Activated CD8-positive, alpha-beta T cell treated with anti-CD3 and anti-CD28 coated beads for 36 hours (primary cell): Measurements from ENCODE around the gene AIFM1. TPM values are rescaled to one million over a fixed set of nuclear protein-coding genes. Genes with fewer than 3 reads are reported as not detected.

Experiments used
- ATAC-seq: fragments of 200-7000 bp; cut with Tn5 transposase; one replicate; pipeline ENCODE4 v1.10.0; 2021; ENCODE audit warnings: mild to moderate bottlenecking, moderate library complexity
- CTCF ChIA-PET: fragments of 350-600 bp; sonication (Branson Sonifier 250); formaldehyde crosslinking; loops from one replicate; lab custom pipeline; 2021; ENCODE audit warnings: antibody characterized with exemption; lab: Charles Lee
- POLR2A ChIA-PET: fragments of 350-600 bp; sonication (Branson Sonifier 250); formaldehyde crosslinking; loops from one replicate; lab custom pipeline; 2021; ENCODE audit warnings: antibody characterized with exemption; lab: Charles Lee
- DNase-seq: peaks from one replicate; pipeline ENCODE4 v3.0.0-alpha.2; 2020
- H3K27ac Mint-ChIP-seq: one replicate; pipeline ENCODE4 v1.8.0; 2021; ENCODE audit warnings: mild to moderate bottlenecking, mixed read lengths
- H3K27me3 Mint-ChIP-seq: one replicate; pipeline ENCODE4 v1.8.0; 2021; ENCODE audit warnings: mixed read lengths
- H3K36me3 Mint-ChIP-seq: one replicate; pipeline ENCODE4 v1.8.0; 2021; ENCODE audit warnings: low read depth, mixed read lengths
- H3K4me1 Mint-ChIP-seq: one replicate; pipeline ENCODE4 v1.8.0; 2021; ENCODE audit warnings: low read depth, mixed read lengths
- H3K4me3 Mint-ChIP-seq: one replicate; pipeline ENCODE4 v1.8.0; 2021; ENCODE audit warnings: mild to moderate bottlenecking, moderate library complexity, mixed read lengths
- H3K9me3 Mint-ChIP-seq: one replicate; pipeline ENCODE4 v1.8.0; 2021; ENCODE audit warnings: mixed read lengths
- intact Hi-C: fragments of 100-400 bp; cut with micrococcal nuclease; formaldehyde crosslinking; loops from one replicate; pipeline ENCODE4 v1.10.0; 2022
- total RNA-seq, 2 experiments: library from RNA; stranded (reverse); gene quantifications; one replicate each; pipeline ENCODE4 v1.2.3, GENCODE V29; 2021
- TF ChIP-seq, protein P1 (sequence below): fragments of 200-600 bp; IDR thresholded peaks from one replicate; pipeline ENCODE4 v1.8.0; 2022; ENCODE audit warnings: antibody characterized with exemption, mild to moderate bottlenecking

The AIFM1 gene
- total RNA-seq, 2 experiments from 2014 or later: 51.5 to 54.3 TPM

DNA sequence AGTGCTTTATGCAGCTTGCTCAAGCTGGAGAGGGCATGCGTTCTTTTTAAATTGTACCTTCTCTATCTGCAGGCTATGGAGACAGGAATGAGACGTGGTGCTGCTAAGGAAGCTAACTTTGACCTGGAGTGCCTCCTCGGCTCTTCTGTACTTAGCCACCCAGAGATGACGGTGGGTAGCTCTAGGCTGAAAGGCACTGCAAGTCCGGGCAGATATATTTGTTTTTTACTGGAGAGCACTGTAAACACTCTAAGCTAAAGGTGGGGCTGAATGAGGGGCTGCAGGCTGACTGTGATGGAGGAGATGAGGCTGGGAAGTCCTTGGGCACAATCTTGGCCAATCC is 67.5 kb downstream of the AIFM1 start:
- CTCF ChIA-PET: interaction anchor here (1.5 to 2.1 kb wide), 2 partner anchors 18 to 21 kb away, joined by 3 to 14 read pairs; no protein-coding TSS in a partner anchor
- H3K27me3 Mint-ChIP-seq: no peaks in the 10 kb centered on the region
- DNase-seq (no peak), ATAC-seq (peak; percentile 14)
- peak overlapping the region; percentile 81 for H3K27ac Mint-ChIP-seq
- no peaks in the 10 kb centered on the region for H3K36me3 Mint-ChIP-seq
- no peaks in the 10 kb centered on the region for H3K9me3 Mint-ChIP-seq
- no peak overlapping the region for H3K4me3 Mint-ChIP-seq
- intact Hi-C loops: no loop called here
- H3K4me1 Mint-ChIP-seq: peaks cover 66% of the 10 kb centered on the region
- TF ChIP-seq, protein P1, sequence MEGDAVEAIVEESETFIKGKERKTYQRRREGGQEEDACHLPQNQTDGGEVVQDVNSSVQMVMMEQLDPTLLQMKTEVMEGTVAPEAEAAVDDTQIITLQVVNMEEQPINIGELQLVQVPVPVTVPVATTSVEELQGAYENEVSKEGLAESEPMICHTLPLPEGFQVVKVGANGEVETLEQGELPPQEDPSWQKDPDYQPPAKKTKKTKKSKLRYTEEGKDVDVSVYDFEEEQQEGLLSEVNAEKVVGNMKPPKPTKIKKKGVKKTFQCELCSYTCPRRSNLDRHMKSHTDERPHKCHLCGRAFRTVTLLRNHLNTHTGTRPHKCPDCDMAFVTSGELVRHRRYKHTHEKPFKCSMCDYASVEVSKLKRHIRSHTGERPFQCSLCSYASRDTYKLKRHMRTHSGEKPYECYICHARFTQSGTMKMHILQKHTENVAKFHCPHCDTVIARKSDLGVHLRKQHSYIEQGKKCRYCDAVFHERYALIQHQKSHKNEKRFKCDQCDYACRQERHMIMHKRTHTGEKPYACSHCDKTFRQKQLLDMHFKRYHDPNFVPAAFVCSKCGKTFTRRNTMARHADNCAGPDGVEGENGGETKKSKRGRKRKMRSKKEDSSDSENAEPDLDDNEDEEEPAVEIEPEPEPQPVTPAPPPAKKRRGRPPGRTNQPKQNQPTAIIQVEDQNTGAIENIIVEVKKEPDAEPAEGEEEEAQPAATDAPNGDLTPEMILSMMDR: no peak
- POLR2A ChIA-PET: interaction anchor here (0.7 to 1.0 kb wide), 4 partner anchors 8 to 241 kb away, joined by 3 read pairs; partner anchors contain the start of gene SLC25A14

DNA sequence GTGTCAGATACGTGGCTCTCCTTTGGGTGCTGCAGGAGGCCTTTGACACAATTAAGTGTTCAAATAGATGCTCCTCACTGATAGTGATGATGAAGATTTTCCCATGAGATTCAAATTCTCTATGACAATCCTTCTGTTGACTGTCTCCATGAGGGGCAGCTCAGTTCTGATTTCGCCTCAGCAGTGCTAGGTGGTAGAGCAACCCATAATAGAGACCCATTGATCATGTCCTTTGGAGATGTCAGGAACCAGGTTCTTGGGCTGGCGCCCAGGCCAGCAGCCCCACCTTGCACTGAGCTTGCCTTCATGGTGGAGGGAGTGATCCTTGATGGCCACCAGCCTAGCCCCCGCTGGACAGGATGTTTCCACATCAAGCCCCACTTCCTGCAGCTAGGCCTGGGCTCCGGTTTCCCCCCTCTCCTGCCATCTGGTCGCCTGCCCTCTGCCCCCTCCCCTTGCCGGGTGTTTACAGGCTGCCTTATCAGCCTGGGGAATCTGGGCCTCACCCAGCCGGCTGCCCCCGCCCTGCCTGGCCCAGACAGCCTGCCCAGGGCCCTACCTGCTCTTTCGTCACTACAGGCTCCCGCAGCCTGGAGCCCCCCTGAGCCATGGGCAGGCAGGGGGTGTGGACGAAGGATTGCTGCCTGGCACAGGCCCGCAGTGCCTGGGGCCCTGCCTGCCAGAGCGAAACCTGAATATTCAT is 68.0 kb downstream of the AIFM1 start:
- peak; percentile 23 for DNase-seq

DNA sequence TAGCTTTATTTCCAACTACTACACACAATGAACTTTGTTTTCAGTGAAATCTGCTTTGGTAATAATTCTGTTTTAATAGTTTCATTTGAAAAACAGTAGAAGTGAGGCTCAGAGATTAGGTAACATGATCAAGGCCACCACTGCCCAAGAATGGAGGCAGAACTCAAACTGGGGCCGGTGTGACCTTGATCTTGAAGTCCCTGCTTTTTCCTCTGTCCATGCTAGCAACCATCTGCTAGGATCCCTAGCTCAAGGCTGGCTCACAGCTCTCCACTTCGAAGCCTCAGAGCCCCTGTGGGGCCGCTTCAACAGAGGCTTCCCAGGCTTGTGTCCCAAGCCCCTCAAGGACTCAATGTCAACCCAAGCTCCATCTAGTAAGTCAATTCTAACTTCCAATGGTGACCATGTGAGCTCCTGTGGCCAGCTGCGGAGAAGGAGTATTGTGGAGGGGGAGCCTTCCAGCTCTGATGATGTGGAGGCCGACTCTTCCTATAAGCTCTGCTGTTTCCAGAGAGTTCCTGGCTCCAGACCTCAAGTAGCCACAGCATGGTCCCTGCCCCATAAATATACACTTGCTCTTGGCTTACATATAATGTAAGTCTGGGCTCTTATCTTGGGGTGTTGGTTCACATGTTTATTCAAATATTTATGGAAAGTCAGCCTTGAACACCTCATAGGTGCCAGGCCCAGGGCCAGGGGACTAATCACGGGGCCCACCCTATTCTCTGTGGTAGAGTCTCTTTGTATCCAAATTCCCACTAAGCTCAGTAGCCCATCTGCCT is 70.2 kb downstream of the AIFM1 start:
- H3K27ac Mint-ChIP-seq: no peak overlapping the region
- intact Hi-C loops: no loop called here
- H3K4me1 Mint-ChIP-seq: peaks cover 67% of the 10 kb centered on the region
- CTCF ChIA-PET: interaction anchor here (0.8 to 1.7 kb wide), 4 partner anchors 14 to 35 kb away, joined by 3 to 6 read pairs (median 4); partner anchors contain the start of gene ELF4
- TF ChIP-seq, protein P1: no peak
- POLR2A ChIA-PET: interaction anchor here (0.5 to 2.3 kb wide), 4 partner anchors 10 to 78 kb away, joined by 3 to 10 read pairs (median 4); no protein-coding TSS in a partner anchor
- H3K36me3 Mint-ChIP-seq: peaks cover under 1% of the 10 kb centered on the region
- DNase-seq: no peak
- no peaks in the 10 kb centered on the region for H3K9me3 Mint-ChIP-seq
- H3K4me3 Mint-ChIP-seq: no peak overlapping the region
- no peak for ATAC-seq
- no peaks in the 10 kb centered on the region for H3K27me3 Mint-ChIP-seq

More for the DNA sequence above, 68.0 kb downstream of the AIFM1 start:
- ATAC-seq: peak; percentile 59
- Mint-ChIP-seq H3K27me3 (no peaks in the 10 kb centered on the region), H3K4me3 (no peak overlapping the region), H3K36me3 (no peaks in the 10 kb centered on the region), H3K4me1 (peaks cover 65% of the 10 kb centered on the region), H3K9me3 (no peaks in the 10 kb centered on the region), H3K27ac (peak overlapping the region; percentile 81)
- intact Hi-C loops: no loop called here
- ChIA-PET POLR2A (interaction anchor here (0.8 to 1.0 kb wide), 3 partner anchors 9 to 12 kb away, joined by 3 read pairs; no protein-coding TSS in a partner anchor), CTCF (interaction anchor here (1.5 to 2.1 kb wide), 2 partner anchors 17 to 22 kb away, joined by 3 to 14 read pairs; no protein-coding TSS in a partner anchor)
- TF ChIP-seq, protein P1: no peak

DNA sequence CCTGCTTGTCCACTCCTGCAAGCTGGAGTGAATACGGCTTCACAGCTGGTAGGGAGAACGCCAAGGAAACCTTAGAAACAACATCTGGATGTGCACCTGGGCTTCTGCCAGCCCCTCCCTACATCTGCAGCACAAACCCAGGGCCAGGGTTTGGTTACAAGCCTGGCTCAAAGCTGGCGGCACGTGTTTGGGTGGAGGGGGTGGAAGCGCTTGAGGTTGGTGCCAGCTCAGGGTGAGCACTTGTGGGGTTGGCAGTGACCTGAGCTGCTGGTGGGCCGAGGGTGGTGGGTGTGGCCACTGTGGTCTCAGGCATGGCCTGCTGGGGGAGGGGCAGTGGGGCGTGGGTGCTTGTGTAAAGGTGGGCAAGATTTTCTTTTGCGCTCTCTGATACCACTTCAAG is 70.9 kb downstream of the AIFM1 start:
- no peak overlapping the region for H3K4me3 Mint-ChIP-seq
- no peak for ATAC-seq
- TF ChIP-seq, protein P1: no peak
- no peaks in the 10 kb centered on the region for H3K9me3 Mint-ChIP-seq
- POLR2A ChIA-PET: interaction anchor here (0.5 to 2.3 kb wide), 3 partner anchors 9 to 79 kb away, joined by 3 to 10 read pairs (median 4); no protein-coding TSS in a partner anchor
- DNase-seq: peak; percentile 41
- H3K27me3 Mint-ChIP-seq: no peaks in the 10 kb centered on the region
- intact Hi-C loops: no loop called here
- peak overlapping the region; percentile 55 for H3K27ac Mint-ChIP-seq
- H3K4me1 Mint-ChIP-seq: peaks cover 64% of the 10 kb centered on the region
- H3K36me3 Mint-ChIP-seq: peaks cover 3% of the 10 kb centered on the region
- CTCF ChIA-PET: interaction anchor here (1.3 to 1.7 kb wide), 2 partner anchors 15 to 26 kb away, joined by 4 to 6 read pairs; no protein-coding TSS in a partner anchor
